Measurements from ENCODE around the gene S1PR2.

Gene S1PR2

GRCh38 chr19:10230861-10231611 is at the start of gene S1PR2:
Gene S1PR2, minus strand, starts transcription at chr19:10231331. Its CDS starts 6,426 bp downstream, at chr19:10224905.
- DNase-seq, result peak; percentile 64 to 68

GRCh38 chr19:10279737-10280442 is 48.8 kb upstream of the S1PR2 start:
- DNase-seq, result no peak

DNA sequence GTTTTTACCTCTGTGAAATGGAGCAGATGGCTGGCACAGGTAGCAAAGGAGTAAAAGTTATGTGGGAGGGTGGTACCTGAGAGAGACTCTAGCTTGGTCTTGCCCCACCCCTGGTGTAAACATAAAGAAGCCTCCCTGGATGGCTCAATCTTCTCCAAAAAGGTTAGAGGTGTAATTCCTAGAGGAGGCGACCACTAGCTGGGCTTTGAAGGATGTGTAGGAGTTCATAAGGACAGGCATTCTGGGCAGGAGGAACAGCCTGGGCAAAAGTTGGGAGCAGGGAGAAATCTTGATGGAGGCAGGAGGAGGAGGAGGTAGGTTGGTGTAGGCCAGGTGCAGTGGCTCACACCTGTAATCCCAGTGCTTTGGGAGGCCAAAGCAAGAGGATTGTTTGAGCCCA is 47.8 kb upstream of the S1PR2 start:
- DNase-seq, result no peak

- DNase-seq, result no peak
These were observed 46.9 kb upstream of the S1PR2 start for GRCh38 chr19:10277795-10278589.

DNA sequence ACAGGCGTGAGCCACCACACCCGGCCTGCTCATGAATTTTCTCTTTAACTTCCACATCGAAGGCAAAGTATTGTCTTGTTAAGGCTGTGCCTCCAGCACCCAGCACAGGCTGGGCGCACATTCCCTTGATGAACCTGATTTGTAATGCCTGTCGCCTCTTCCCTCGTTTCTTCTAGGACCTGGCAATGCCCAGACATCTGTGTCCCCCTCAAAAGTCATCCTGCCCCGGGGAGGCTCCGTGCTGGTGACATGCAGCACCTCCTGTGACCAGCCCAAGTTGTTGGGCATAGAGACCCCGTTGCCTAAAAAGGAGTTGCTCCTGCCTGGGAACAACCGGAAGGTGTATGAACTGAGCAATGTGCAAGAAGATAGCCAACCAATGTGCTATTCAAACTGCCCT is 43.5 kb upstream of the S1PR2 start:
- no peak for DNase-seq

DNA sequence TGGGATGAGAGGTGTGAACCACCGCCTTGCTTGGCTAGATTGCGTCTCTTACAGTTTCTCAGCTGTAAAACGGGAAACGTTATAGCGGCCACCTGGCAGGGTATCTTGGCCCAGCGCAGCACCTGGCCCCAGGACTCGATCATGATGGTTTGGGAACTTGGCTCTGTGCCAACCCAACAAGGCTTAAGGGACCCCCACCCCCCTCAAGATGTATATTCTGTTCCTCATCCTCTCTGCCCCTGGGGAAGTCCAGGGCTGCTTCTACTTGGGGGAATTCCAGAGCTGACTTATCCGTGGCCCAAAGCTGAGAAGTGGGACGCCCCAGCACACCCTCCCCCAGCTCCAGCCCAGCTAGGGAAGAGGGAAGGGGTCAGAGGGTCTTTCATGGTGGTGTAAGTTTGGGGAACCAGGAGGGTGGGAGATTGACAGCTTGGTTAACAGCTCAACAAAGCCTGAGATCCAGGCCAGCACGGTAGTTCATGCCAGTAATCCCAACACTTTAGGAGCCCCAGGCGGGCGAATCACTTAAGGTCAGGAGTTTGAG is 40.5 kb upstream of the S1PR2 start:
- DNase-seq, result no peak

DNA sequence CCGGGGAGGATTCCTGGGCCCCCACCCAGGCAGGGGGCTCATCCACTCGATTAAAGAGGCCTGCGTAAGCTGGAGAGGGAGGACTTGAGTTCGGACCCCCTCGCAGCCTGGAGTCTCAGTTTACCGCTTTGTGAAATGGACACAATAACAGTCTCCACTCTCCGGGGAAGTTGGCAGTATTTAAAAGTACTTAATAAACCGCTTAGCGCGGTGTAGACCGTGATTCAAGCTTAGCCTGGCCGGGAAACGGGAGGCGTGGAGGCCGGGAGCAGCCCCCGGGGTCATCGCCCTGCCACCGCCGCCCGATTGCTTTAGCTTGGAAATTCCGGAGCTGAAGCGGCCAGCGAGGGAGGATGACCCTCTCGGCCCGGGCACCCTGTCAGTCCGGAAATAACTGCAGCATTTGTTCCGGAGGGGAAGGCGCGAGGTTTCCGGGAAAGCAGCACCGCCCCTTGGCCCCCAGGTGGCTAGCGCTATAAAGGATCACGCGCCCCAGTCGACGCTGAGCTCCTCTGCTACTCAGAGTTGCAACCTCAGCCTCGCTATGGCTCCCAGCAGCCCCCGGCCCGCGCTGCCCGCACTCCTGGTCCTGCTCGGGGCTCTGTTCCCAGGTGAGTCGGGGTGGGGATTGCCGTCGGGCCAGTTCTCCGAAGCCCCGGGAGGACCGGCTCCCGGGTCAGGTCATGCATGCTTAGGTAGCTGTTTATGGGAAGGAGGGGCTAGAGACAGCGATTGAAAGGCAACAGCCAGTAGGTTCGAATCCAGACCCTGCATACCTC is 39.7 kb upstream of the S1PR2 start, which contains the start of gene ICAM1:
Gene ICAM1, plus strand, starts transcription at position 505 of the 779 bp plus-strand sequence. Its CDS starts 40 bp downstream, at position 545.
- peak; percentile 70 to 72 for DNase-seq

DNA sequence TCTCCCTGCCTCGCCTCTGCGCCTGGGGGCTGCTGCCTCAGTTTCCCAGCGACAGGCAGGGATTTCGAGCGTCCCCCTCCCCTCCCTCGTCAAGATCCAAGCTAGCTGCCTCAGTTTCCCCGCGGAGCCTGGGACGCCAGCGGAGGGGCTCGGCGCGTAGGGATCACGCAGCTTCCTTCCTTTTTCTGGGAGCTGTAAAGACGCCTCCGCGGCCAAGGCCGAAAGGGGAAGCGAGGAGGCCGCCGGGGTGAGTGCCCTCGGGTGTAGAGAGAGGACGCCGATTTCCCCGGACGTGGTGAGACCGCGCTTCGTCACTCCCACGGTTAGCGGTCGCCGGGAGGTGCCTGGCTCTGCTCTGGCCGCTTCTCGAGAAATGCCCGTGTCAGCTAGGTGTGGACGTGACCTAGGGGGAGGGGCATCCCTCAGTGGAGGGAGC is 39.1 kb upstream of the S1PR2 start:
- DNase-seq, result peak; percentile 51 to 56

GRCh38 chr19:10269333-10270179 is 38.4 kb upstream of the S1PR2 start:
- DNase-seq, result peak; percentile 83 to 88

- no peak for DNase-seq
These were observed 36.9 kb upstream of the S1PR2 start for GRCh38 chr19:10268071-10268470.

- DNase-seq, result no peak
These were observed 35.6 kb upstream of the S1PR2 start for GRCh38 chr19:10266706-10267105.

DNA sequence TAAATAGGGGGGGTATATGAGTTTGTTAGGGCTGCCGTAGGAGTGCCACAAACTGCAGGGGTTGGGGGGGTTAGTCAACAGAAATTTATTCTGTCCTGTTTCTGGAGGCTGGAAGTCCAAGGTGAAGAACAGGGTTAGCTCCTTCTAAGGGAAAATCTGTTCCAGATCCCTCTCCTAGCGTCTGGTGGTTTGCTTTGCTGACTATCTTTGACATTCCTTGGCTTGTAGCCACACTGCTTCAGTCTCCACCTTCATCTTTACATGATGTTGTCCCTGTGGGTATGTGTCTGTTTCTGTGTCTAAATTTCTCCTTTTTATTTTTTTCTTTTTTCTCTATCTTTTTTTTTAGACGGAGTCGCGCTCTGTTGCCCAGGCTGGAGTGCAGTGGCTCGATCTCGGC is 31.6 kb upstream of the S1PR2 start:
- no peak for DNase-seq

- peak; percentile 56 to 67 for DNase-seq
These were observed 29.0 kb upstream of the S1PR2 start for GRCh38 chr19:10260141-10260584.

DNA sequence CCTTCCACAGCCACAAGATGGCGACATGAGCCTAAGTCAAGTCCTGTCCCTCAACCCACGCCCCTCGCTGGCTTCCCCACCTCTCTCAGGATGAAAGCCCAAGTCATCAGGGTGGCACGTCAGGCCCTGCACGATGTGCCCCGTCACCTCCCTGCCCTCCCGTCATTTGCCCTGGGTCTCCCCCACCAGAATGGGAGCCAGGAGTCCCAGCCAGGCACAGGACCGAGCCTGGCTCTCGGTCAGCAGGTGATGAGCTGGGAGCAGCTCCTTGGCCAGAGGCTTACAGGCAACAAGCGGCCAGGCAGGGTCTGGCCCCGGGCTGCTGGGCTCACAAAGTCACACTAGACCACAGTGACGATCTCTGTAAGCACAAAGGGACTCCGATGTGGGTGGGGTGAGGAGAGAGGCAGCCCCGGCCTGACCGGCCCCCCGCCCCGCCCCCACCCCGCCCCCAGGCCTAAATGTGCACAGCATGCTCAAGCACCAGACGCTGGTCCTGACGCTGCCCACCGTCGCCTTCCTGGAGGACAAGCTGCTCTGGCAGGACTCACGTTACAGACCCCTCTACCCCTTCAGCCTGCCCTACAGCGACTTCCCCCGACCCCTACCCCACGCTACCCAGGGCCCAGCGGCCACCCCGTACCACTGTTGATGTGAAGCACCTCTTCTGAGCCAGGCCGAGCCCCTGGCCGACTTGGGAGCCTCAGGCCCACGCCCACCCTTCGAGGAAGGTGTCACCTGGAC is 28.2 kb upstream of the S1PR2 start:
- peak; percentile 93 to 95 for DNase-seq

DNA sequence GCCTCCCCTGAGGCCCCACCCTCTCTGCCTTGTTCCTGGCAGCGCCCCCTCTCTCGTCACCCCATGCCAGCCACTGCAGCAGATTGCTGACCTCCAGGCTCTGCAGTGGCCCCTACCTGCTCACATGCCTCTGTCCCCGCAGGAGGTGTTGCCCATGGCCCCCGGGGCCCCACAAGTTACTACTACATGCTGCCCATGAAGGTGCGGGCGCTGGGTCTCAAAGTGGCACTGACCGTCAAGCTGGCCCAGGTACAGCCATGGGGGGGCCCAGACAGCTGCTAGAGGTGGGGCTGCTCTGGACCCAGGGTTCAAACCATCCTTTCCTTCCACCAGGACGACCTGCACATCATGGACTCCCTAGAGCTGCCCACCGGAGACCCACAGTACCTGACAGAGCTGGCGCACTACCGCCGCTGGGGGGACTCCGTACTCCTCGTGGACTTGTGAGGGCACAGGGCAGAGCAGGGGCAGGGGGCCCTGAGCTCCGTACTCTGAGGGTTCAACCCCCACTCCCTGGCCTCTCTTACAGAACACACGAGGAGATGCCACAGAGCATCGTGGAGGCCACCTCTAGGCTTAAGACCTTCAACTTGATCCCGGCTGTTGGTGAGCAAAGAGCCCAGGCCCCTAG is 27.1 kb upstream of the S1PR2 start:
- DNase-seq, result no peak

GRCh38 chr19:10256970-10257615 is 26.0 kb upstream of the S1PR2 start:
- no peak for DNase-seq

DNA sequence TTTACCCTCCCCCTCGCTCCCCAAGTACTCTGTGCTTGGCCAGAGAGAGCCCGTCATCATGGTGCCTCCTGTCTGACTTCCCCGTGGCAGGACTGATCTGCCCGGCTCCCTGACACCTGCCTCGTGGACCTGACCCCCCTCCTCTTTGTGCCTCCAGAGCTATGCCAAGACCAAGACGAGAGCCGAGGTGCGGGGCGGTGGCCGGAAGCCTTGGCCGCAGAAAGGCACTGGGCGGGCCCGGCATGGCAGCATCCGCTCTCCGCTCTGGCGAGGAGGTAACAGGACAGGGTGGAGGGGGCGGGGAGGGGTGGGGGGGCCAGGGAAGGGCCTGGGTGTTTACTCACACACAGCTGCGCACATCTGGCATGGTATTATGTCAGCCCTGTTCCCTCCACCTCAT is 25.4 kb upstream of the S1PR2 start:
- DNase-seq, result no peak

GRCh38 chr19:10255358-10255757 is 24.2 kb upstream of the S1PR2 start:
- DNase-seq, result no peak

- DNase-seq, result no peak
These were observed 23.1 kb upstream of the S1PR2 start for GRCh38 chr19:10254244-10254643.
